T-helper 1 cell treated with Interleukin-12 subunit alpha and Interleukin-12 subunit beta and Interleukin-4 antibody, amounts not matched to agents 30 μg/mL and 1 μg/mL, for 36 hours (primary cell): Measurements from ENCODE around the gene LIN28B.
"Not testable (repeated sequence)": the region's sequence is repeated elsewhere in the genome, so short reads cannot be mapped to it uniquely, and the experiment has no call there.

Experiments
- H3K27ac Mint-ChIP-seq: one replicate; pipeline ENCODE4 v1.8.0; 2021; ENCODE audit warnings: mild to moderate bottlenecking, mixed read lengths
- H3K27me3 Mint-ChIP-seq: one replicate; pipeline ENCODE4 v1.8.0; 2021; ENCODE audit warnings: low read depth, mixed read lengths
- H3K36me3 Mint-ChIP-seq: one replicate; pipeline ENCODE4 v1.8.0; 2021; ENCODE audit warnings: low read depth, mixed read lengths
- H3K4me1 Mint-ChIP-seq: one replicate; pipeline ENCODE4 v1.8.0; 2021; ENCODE audit warnings: low read depth, mixed read lengths
- H3K4me3 Mint-ChIP-seq: one replicate; pipeline ENCODE4 v1.8.0; 2021; ENCODE audit warnings: mild to moderate bottlenecking, moderate library complexity, mixed read lengths
- H3K9me3 Mint-ChIP-seq: one replicate; pipeline ENCODE4 v1.8.0; 2021; ENCODE audit warnings: mixed read lengths

LIN28B gene

GRCh38 chr6:105081662-105082061, 124.8 kb downstream of the LIN28B start:
- H3K27ac Mint-ChIP-seq, H3K9me3 Mint-ChIP-seq, H3K4me3 Mint-ChIP-seq, H3K4me1 Mint-ChIP-seq, H3K36me3 Mint-ChIP-seq: not testable (repeated sequence)
- H3K27me3 Mint-ChIP-seq, result peaks cover 44% of the 10 kb centered on the region

GRCh38 chr6:105087571-105088211, 130.8 kb downstream of the LIN28B start:
- H3K36me3 Mint-ChIP-seq, result no peaks in the 10 kb centered on the region
- H3K4me1 Mint-ChIP-seq, result no peaks in the 10 kb centered on the region
- H3K27ac Mint-ChIP-seq, result no peak overlapping the region
- peaks cover 29% of the 10 kb centered on the region for H3K27me3 Mint-ChIP-seq
- no peak overlapping the region for H3K4me3 Mint-ChIP-seq
- no peaks in the 10 kb centered on the region for H3K9me3 Mint-ChIP-seq

- Mint-ChIP-seq H3K27me3 (peaks cover 14% of the 10 kb centered on the region), H3K4me3 (no peak overlapping the region), H3K36me3 (no peaks in the 10 kb centered on the region), H3K27ac (no peak overlapping the region), H3K9me3 (no peaks in the 10 kb centered on the region), H3K4me1 (no peaks in the 10 kb centered on the region)
These were observed 134.4 kb downstream of the LIN28B start for GRCh38 chr6:105091140-105091829.

GRCh38 chr6:105094133-105094640, 137.3 kb downstream of the LIN28B start:
- Mint-ChIP-seq H3K27me3 (no peaks in the 10 kb centered on the region), H3K4me3 (no peak overlapping the region), H3K4me1 (no peaks in the 10 kb centered on the region), H3K9me3 (no peaks in the 10 kb centered on the region), H3K36me3 (no peaks in the 10 kb centered on the region), H3K27ac (no peak overlapping the region)

GRCh38 chr6:105095139-105095538, 138.2 kb downstream of the LIN28B start:
- Mint-ChIP-seq H3K27ac (no peak overlapping the region), H3K27me3 (no peaks in the 10 kb centered on the region), H3K36me3 (no peaks in the 10 kb centered on the region), H3K4me3 (no peak overlapping the region), H3K9me3 (no peaks in the 10 kb centered on the region), H3K4me1 (no peaks in the 10 kb centered on the region)

GRCh38 chr6:105097288-105097687, 140.4 kb downstream of the LIN28B start:
- Mint-ChIP-seq H3K9me3 (no peaks in the 10 kb centered on the region), H3K36me3 (no peaks in the 10 kb centered on the region), H3K27ac (no peak overlapping the region), H3K4me3 (no peak overlapping the region), H3K27me3 (peaks cover 4% of the 10 kb centered on the region), H3K4me1 (no peaks in the 10 kb centered on the region)

GRCh38 chr6:105099371-105099770, 142.5 kb downstream of the LIN28B start:
- Mint-ChIP-seq H3K9me3 (no peaks in the 10 kb centered on the region), H3K27me3 (peaks cover 10% of the 10 kb centered on the region), H3K4me1 (no peaks in the 10 kb centered on the region), H3K4me3 (no peak overlapping the region), H3K27ac (no peak overlapping the region), H3K36me3 (no peaks in the 10 kb centered on the region)

- Mint-ChIP-seq H3K9me3 (no peaks in the 10 kb centered on the region), H3K27ac (no peak overlapping the region), H3K4me1 (no peaks in the 10 kb centered on the region), H3K4me3 (no peak overlapping the region), H3K27me3 (peaks cover 10% of the 10 kb centered on the region), H3K36me3 (no peaks in the 10 kb centered on the region)
These were observed 145.3 kb downstream of the LIN28B start for GRCh38 chr6:105102186-105102585.

GRCh38 chr6:105105094-105105493, 148.2 kb downstream of the LIN28B start:
- no peak overlapping the region for H3K4me3 Mint-ChIP-seq
- no peaks in the 10 kb centered on the region for H3K9me3 Mint-ChIP-seq
- no peaks in the 10 kb centered on the region for H3K36me3 Mint-ChIP-seq
- H3K4me1 Mint-ChIP-seq, result no peaks in the 10 kb centered on the region
- no peak overlapping the region for H3K27ac Mint-ChIP-seq
- H3K27me3 Mint-ChIP-seq, result peaks cover 10% of the 10 kb centered on the region

- Mint-ChIP-seq H3K27me3 (peaks cover 11% of the 10 kb centered on the region), H3K36me3 (no peaks in the 10 kb centered on the region)
These were observed 149.4 kb downstream of the LIN28B start for GRCh38 chr6:105106260-105106659.

GRCh38 chr6:105107207-105107606, 150.3 kb downstream of the LIN28B start:
- no peaks in the 10 kb centered on the region for H3K36me3 Mint-ChIP-seq
- peaks cover 10% of the 10 kb centered on the region for H3K27me3 Mint-ChIP-seq
- H3K4me1 Mint-ChIP-seq, result no peaks in the 10 kb centered on the region
- no peak overlapping the region for H3K4me3 Mint-ChIP-seq
- H3K27ac Mint-ChIP-seq, result no peak overlapping the region
- no peaks in the 10 kb centered on the region for H3K9me3 Mint-ChIP-seq

More at GRCh38 chr6:105106260-105106659, 149.4 kb downstream of the LIN28B start:
- Mint-ChIP-seq H3K4me3 (no peak overlapping the region), H3K4me1 (no peaks in the 10 kb centered on the region), H3K27ac (no peak overlapping the region), H3K9me3 (no peaks in the 10 kb centered on the region)

- Mint-ChIP-seq H3K9me3 (no peaks in the 10 kb centered on the region), H3K27ac (no peak overlapping the region), H3K36me3 (no peaks in the 10 kb centered on the region), H3K27me3 (peaks cover 9% of the 10 kb centered on the region), H3K4me3 (no peak overlapping the region), H3K4me1 (no peaks in the 10 kb centered on the region)
These were observed 151.8 kb downstream of the LIN28B start for GRCh38 chr6:105108631-105109262.

- Mint-ChIP-seq H3K27me3 (peaks cover 4% of the 10 kb centered on the region), H3K36me3 (no peaks in the 10 kb centered on the region)
These were observed 153.3 kb downstream of the LIN28B start for GRCh38 chr6:105109955-105110895.

GRCh38 chr6:105111105-105111504, 154.2 kb downstream of the LIN28B start:
- no peak overlapping the region for H3K27ac Mint-ChIP-seq
- H3K4me3 Mint-ChIP-seq, result no peak overlapping the region
- H3K9me3 Mint-ChIP-seq, result no peaks in the 10 kb centered on the region
- no peaks in the 10 kb centered on the region for H3K4me1 Mint-ChIP-seq
- H3K27me3 Mint-ChIP-seq, result peaks cover 5% of the 10 kb centered on the region
- H3K36me3 Mint-ChIP-seq, result no peaks in the 10 kb centered on the region

More at GRCh38 chr6:105109955-105110895, 153.3 kb downstream of the LIN28B start:
- H3K9me3 Mint-ChIP-seq, result no peaks in the 10 kb centered on the region
- H3K27ac Mint-ChIP-seq, result no peak overlapping the region
- H3K4me1 Mint-ChIP-seq, result no peaks in the 10 kb centered on the region
- no peak overlapping the region for H3K4me3 Mint-ChIP-seq
